GM21576 (cell line): ENCODE data around the gene VIM.
"Not testable (repeated sequence)": the region's sequence is repeated elsewhere in the genome, so short reads cannot be mapped to it uniquely, and the experiment has no call there.

Experiments
- ATAC-seq: cut with Tn5 transposase; IDR thresholded peaks from one replicate; pipeline ENCODE4 v1.9.1; 2021; ENCODE audit warnings: mild to moderate bottlenecking, moderate library complexity; ENCODE audit not compliant: unreplicated experiment

VIM gene

GRCh38 chr10:17231788-17232187, 3.7 kb downstream of the VIM start:
- ATAC-seq, result no peak

- no peak for ATAC-seq
Observed at GRCh38 chr10:17232276-17232960, 4.4 kb downstream of the VIM start.

- no peak for ATAC-seq
Observed at GRCh38 chr10:17233286-17233991, 5.4 kb downstream of the VIM start.

- ATAC-seq, result no peak
Observed at GRCh38 chr10:17234431-17234945, 6.4 kb downstream of the VIM start.

DNA sequence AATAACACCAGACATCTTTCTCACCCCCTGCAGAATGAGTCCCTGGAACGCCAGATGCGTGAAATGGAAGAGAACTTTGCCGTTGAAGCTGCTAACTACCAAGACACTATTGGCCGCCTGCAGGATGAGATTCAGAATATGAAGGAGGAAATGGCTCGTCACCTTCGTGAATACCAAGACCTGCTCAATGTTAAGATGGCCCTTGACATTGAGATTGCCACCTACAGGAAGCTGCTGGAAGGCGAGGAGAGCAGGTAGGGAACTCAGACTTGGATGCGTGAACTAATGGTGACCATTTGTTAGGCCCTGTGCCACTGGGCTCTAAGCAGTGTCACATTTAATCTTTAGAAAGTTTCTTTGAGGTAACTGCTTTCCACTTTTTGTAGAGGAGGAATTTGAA, 7.1 kb downstream of the VIM start:
- ATAC-seq, result no peak

DNA sequence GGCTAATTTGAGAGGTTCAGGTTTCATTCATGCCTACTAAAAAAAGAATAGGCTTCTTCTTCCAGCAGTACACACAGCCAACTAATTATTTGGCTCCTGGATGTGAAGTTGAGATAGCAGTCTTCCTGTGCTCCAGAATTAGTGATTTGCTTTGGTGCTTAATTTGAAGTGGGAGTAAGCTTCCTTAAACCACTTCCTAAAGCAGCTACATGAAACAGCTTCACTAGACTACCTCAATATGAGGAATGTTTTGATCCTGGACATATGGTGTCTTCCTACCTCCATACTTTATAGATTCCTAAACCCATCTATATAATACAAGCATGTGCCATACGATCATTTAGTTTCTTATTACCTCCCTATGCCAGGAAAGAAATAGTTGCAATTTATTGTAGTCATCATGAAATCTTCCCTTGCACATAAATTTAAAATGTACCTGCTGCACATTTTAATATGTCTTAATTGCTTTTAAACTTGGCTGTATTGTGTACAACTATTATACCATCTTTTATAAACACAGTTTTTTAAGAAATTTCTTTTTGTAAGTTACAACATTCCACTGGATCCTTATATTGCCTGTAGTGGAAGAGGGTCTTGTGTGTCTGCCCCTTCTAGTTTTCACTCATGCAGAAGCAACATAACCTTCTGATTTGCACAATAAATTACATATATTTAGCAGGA, 8.6 kb downstream of the VIM start:
- no peak for ATAC-seq

DNA sequence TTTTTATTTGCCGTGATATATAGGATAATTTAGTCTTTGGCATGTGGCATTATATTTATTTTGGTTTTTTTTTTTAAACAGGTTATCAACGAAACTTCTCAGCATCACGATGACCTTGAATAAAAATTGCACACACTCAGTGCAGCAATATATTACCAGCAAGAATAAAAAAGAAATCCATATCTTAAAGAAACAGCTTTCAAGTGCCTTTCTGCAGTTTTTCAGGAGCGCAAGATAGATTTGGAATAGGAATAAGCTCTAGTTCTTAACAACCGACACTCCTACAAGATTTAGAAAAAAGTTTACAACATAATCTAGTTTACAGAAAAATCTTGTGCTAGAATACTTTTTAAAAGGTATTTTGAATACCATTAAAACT, 9.1 kb downstream of the VIM start:
- ATAC-seq, result no peak

- no peak for ATAC-seq
Observed at GRCh38 chr10:17237915-17238444, 9.9 kb downstream of the VIM start.

DNA sequence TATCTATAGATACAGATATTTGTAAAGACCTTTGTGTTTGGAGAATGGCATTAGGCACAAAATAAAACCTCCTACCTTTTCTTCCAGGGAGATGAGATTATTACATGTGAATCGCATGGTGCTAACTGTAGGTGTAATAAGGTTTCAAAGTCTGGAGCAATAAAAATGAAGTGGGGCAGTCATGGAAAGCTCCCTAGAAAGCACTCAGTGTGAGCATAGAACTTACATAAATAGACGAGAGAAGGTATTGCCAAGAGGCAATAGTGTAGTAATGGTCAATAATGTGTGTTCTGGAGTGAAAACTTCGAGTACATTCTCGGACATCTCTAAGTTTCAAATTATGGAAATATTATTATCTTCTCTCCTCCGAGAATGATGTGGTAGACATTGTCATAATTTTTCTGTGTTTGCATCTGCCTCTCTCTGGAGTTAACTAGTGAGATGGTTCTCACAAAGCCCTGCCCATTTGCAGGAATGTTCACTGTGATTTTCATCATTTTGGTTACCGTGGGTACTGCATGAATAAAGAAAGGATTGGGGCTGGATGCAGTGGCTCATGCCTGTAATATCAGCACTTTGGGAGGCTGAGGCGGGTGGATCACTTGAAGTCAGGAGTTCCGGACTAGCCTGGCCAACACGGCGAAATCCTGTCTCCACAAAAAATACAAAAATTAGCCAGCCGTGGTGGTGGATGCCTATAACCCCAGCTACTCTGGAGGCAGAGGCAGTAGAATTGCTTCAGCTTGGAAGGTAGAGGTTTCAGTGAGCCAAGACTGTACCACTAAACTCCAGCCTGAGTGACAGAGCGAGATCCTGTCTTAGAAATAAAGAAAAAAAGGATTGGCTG, 10.6 kb downstream of the VIM start:
- ATAC-seq, result no peak

DNA sequence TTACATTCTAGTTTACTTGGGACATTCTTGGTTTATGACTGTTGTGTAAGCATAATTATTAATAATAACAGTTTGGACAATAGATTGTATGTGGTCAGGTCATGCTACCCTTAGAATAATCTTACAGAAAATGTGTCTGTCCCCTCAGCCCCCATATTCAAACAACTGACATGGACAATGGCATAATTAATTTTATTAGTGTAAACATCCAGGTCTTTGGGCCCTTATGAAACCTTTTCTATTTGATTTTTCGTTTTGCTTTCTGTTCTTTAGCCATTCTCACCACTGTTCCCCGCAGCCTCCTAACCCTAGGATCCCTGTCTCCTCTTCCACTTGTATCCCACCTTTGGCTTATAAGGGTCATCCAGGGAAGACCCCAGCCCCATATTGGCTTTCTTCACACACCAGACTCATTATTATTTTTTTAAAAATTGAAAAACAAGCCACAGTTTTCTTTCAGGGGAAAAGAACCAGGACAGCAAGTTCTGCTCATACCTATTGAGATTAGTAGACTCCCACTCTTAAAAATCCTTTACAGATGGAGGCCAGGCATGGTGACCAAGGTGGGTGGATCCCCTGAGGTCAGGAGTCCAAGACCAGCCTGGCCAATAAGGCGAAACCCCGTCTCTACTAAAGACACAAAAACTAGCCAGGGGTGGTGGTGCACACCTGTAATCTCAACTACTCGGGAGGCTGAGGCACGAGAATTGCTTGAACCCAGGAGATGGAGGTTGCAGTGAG, 11.5 kb downstream of the VIM start:
- no peak for ATAC-seq

- ATAC-seq, result no peak
Observed at GRCh38 chr10:17240096-17240495, 12.1 kb downstream of the VIM start.

GRCh38 chr10:17240616-17241015, 12.6 kb downstream of the VIM start:
- ATAC-seq, result no peak

GRCh38 chr10:17241611-17242333, 13.7 kb downstream of the VIM start:
- ATAC-seq, result no peak

GRCh38 chr10:17244700-17245365, 16.8 kb downstream of the VIM start:
- no peak for ATAC-seq

GRCh38 chr10:17247210-17247609, 19.2 kb downstream of the VIM start:
- ATAC-seq, result no peak

GRCh38 chr10:17248964-17249363, 20.9 kb downstream of the VIM start:
- no peak for ATAC-seq

- ATAC-seq, result no peak
Observed at GRCh38 chr10:17249820-17250219, 21.8 kb downstream of the VIM start.

GRCh38 chr10:17250736-17251135, 22.7 kb downstream of the VIM start:
- no peak for ATAC-seq

GRCh38 chr10:17254543-17255050, 26.6 kb downstream of the VIM start:
- not testable (repeated sequence) for ATAC-seq
